ENCODE results near the gene RUNX1. TPM values are rescaled to one million over a fixed set of nuclear protein-coding genes. Genes with fewer than 3 reads are reported as not detected.

The RUNX1 gene
- total and polyA plus RNA-seq, 10 of the 15 experiments (the other 5 are each of a cell fraction or from before 2014, with no cell fraction given), result 0.90 to 15.2 (median 4.1) TPM

- TF ChIP-seq BCLAF1 (IDR thresholded peaks at IDR 0.05), result no peak
- TF ChIP-seq SP1 (IDR thresholded peaks at IDR 0.05; ENCODE audit: low read depth, low read length), result no peak
- no peak for TF ChIP-seq ZZZ3 (IDR thresholded peaks at IDR 0.05; ENCODE audit: control insufficient read depth, insufficient read length, low read depth)
- TF ChIP-seq ATF7 (IDR thresholded peaks at IDR 0.05; ENCODE audit: low read depth), result no peak
- peak; percentile 37; the same call in 1 of the 2 replicates for TF ChIP-seq SMC3 (IDR thresholded peaks at IDR 0.05; ENCODE audit: borderline replicate concordance, low read length)
- TF ChIP-seq CEBPB (IDR thresholded peaks at IDR 0.05; ENCODE audit: borderline replicate concordance in 1 of 2, low read depth in 2 of 2, low read length in 2 of 2), result no peak
- TF ChIP-seq FOXK2 (IDR thresholded peaks at IDR 0.05), result no peak
- TF ChIP-seq RAD51 (IDR thresholded peaks at IDR 0.05), result no peak
- 0 out of 4 replicates have a peak, but pooled peaks of 1 of the 2 experiments have one; percentile 12 for TF ChIP-seq SRF (IDR thresholded peaks at IDR 0.05; ENCODE audit: low read depth in 2 of 2, low read length in 2 of 2)
- peak; percentile 50; the same call in 1 of the 2 replicates for TF ChIP-seq YY1 (IDR thresholded peaks at IDR 0.05; ENCODE audit: low read depth, low read length)
- peak; percentile 16 to 32 (median 31); a peak in 4 of 6 replicates for TF ChIP-seq CTCF (IDR thresholded peaks at IDR 0.05 in 2 of 3, conservative IDR thresholded peaks at IDR 0.05 in 1 of 3; ENCODE audit: control insufficient read depth in 2 of 3, extremely low read depth in 1 of 3, insufficient read depth in 1 of 3, low read depth in 3 of 3, low read length in 3 of 3)
- no peak for TF ChIP-seq NFYB (IDR thresholded peaks at IDR 0.05; ENCODE audit: insufficient read depth, low read depth, low read length)
- TF ChIP-seq CREM (IDR thresholded peaks at IDR 0.05; ENCODE audit: low read depth), result peak; percentile 36; the same call in 1 of the 2 replicates
- TF ChIP-seq BCL3 (IDR thresholded peaks at IDR 0.05; ENCODE audit: borderline replicate concordance, insufficient read depth, low read depth, low read length, poor library complexity, severe bottlenecking), result no peak
Measured at GRCh38 chr21:35051287-35051818, 2.3 kb upstream of the RUNX1 start (continued).

All from GM12878 (cell line).